Neural progenitor cell (in vitro differentiated cells): ENCODE data around the gene POT1.

ENCODE experiments used
- EZH2 ChIP-seq: fragments of 200-600 bp; sonication (generic); IDR thresholded peaks from 2 replicates; pipeline ENCODE4 v1.6.1; 2017; ENCODE audit warnings: antibody characterized with exemption, mild to moderate bottlenecking, moderate library complexity
- TF ChIP-seq, protein P1 (sequence below): fragments of 200-600 bp; sonication (generic); IDR thresholded peaks from 2 replicates; pipeline ENCODE4 v1.5.1; 2017; ENCODE audit warnings: antibody characterized with exemption, mild to moderate bottlenecking

DNA sequence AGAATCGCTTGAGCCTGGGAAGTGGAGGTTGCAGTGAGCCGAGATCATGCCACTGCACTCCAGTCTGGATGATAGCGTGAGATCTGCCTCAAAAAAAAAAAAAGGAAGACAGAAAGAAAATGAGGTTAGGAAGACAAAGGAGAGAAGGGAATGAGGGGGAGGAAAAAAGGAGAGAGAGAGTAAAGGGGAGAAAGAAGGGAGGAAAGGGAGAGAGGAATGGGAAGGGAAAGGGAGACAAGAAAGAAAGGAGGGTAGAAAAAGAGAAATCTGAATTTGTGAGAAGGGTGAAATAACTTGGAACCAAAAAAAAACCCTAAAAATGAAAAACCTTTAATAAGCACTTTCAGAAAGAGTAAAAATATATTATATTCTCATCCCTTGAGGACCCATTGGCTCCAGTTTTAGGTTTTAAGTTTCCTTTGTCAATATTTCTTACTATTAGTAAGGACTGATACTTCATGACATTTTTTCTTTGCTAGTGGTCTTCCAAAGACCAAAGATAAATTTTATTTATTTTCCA lies 54.9 kb downstream of the POT1 start:
- TF ChIP-seq, protein P1, sequence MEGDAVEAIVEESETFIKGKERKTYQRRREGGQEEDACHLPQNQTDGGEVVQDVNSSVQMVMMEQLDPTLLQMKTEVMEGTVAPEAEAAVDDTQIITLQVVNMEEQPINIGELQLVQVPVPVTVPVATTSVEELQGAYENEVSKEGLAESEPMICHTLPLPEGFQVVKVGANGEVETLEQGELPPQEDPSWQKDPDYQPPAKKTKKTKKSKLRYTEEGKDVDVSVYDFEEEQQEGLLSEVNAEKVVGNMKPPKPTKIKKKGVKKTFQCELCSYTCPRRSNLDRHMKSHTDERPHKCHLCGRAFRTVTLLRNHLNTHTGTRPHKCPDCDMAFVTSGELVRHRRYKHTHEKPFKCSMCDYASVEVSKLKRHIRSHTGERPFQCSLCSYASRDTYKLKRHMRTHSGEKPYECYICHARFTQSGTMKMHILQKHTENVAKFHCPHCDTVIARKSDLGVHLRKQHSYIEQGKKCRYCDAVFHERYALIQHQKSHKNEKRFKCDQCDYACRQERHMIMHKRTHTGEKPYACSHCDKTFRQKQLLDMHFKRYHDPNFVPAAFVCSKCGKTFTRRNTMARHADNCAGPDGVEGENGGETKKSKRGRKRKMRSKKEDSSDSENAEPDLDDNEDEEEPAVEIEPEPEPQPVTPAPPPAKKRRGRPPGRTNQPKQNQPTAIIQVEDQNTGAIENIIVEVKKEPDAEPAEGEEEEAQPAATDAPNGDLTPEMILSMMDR: no peak
- no peak for TF ChIP-seq EZH2
